HUES48 (cell line): ENCODE measurements around the gene LMCD1.

Experiments used
- H3K27ac ChIP-seq: one replicate; pipeline ENCODE4 v1.7.0; 2013; ENCODE audit warnings: low read depth, low read length, inconsistent platforms
- H3K27me3 ChIP-seq: 2 replicates; pipeline ENCODE4 v1.6.1; 2013; ENCODE audit warnings: mild to moderate bottlenecking, low read length; ENCODE audit not compliant: control insufficient read depth, insufficient read depth
- H3K36me3 ChIP-seq: 2 replicates; pipeline ENCODE4 v1.6.1; 2013; ENCODE audit warnings: low read length; ENCODE audit not compliant: control insufficient read depth, insufficient read depth
- H3K4me1 ChIP-seq: 2 replicates; pipeline ENCODE4 v1.6.1; 2013; ENCODE audit warnings: mild to moderate bottlenecking, low read length; ENCODE audit not compliant: control insufficient read depth, insufficient read depth
- H3K4me3 ChIP-seq: 2 replicates; pipeline ENCODE4 v1.5.1; 2013; ENCODE audit warnings: mild to moderate bottlenecking, low read depth, low read length
- H3K9ac ChIP-seq: 2 replicates; pipeline ENCODE4 v1.6.1; 2013; ENCODE audit warnings: mild to moderate bottlenecking, low read depth, low read length, moderate library complexity
- H3K9me3 ChIP-seq: 2 replicates; pipeline ENCODE4 v1.6.1; 2013; ENCODE audit warnings: low read length; ENCODE audit not compliant: control insufficient read depth, insufficient read depth

Gene LMCD1

DNA sequence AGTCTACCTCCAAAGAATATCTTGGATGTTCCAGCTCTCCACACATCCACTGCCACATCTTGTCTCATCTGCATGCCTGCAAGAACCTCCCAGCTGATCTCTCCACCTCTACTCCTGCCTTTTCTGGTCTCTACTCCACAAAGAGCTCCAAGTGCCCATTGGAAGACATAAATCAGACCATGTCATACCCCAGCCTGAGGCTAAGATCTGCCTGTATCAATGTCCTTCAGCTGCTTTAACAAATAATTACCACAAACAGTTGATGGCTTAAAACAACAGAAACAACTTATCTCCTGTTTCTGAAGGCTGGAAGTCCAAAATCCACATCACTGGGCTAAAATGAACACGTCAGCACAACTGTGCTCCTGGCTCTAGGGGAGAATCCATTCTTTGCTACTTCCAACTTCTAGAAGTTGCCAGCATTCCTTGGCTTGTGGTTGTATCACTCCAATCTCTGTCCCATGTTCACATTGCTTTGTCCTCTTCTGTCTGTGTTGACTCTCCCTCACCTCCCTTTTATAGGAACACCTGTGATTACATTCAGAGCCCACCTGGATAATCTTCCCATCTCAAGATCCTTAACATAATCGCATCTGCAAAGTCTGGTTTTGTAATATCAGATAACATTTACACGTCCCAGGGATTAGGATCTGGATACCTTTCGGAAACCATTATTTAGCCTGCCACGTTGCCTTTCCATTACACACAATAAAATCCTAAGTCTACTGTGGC is 17.0 kb upstream of the LMCD1 start:
- H3K27ac ChIP-seq: no peak overlapping the region
- H3K27me3 ChIP-seq: no peaks in the 10 kb centered on the region
- H3K9me3 ChIP-seq: peaks cover 3% of the 10 kb centered on the region; the same call in 1 of the 2 replicates
- no peak overlapping the region for H3K4me3 ChIP-seq
- no peaks in the 10 kb centered on the region for H3K4me1 ChIP-seq
- no peak overlapping the region for H3K9ac ChIP-seq
- H3K36me3 ChIP-seq: no peaks in the 10 kb centered on the region

DNA sequence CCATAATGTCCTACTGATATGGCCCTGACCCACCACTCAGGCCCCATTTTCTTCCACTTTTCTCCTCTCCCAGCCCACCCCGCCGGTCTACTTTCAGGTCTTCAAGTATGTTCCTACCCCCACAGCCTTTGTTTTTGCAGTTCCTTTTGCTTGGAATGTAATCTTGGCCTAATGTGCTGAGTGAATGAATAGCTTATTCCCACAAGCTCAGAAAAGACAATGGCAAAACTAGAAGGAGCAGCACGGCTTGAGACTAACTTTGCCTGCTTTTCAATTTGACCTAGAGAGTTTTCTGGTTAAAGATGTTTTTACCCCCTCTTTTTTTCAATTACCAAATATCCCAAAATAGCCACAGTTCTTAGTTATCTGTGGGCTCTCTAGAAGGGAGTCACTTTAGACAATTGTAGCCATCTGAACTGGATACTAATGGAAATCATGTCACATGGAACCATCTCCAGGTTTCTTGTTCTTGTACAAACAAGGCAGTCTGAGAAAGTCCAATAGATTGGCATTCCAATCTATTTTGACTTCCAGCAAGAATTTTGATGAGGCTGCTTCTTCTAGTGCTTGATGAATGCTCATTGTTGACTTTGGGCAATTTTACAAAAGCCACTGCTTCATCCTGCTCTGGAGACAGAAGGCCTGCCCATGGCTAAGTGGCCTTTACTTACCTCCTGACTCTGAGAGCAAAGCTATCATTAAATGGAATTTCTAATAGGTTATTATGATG is 16.3 kb upstream of the LMCD1 start:
- H3K4me1 ChIP-seq: 0 out of 2 replicates have a peak, but pooled peaks cover 3% of the 10 kb centered on the region
- H3K9me3 ChIP-seq: peaks cover 3% of the 10 kb centered on the region; the same call in 1 of the 2 replicates
- H3K27me3 ChIP-seq: no peaks in the 10 kb centered on the region
- H3K4me3 ChIP-seq: no peak overlapping the region
- no peak overlapping the region for H3K9ac ChIP-seq
- no peaks in the 10 kb centered on the region for H3K36me3 ChIP-seq
- H3K27ac ChIP-seq: no peak overlapping the region

DNA sequence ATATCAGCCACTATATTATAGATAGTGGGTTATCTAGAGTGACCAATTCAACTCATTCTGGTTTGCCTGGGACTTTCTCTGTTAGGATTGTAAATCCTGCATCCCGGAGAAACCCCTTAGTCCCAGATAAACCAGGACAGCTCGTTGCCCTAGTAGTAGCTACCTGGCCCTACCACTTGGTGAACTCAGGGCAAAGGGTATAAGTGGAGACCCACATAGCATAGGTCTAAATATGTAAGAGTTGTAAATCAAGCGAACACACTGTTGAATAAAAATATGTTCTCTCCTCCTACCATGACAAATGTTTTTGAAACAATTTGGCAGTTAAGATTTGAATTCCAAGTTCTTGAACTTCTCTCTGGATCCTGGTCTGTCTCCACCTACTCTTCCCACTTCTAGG is 15.7 kb upstream of the LMCD1 start:
- Histone ChIP-seq H3K27me3 (no peaks in the 10 kb centered on the region), H3K9me3 (peaks cover 3% of the 10 kb centered on the region; the same call in 1 of the 2 replicates), H3K9ac (no peak overlapping the region), H3K4me1 (0 out of 2 replicates have a peak, but pooled peaks cover 3% of the 10 kb centered on the region), H3K27ac (no peak overlapping the region), H3K4me3 (no peak overlapping the region), H3K36me3 (no peaks in the 10 kb centered on the region)

DNA sequence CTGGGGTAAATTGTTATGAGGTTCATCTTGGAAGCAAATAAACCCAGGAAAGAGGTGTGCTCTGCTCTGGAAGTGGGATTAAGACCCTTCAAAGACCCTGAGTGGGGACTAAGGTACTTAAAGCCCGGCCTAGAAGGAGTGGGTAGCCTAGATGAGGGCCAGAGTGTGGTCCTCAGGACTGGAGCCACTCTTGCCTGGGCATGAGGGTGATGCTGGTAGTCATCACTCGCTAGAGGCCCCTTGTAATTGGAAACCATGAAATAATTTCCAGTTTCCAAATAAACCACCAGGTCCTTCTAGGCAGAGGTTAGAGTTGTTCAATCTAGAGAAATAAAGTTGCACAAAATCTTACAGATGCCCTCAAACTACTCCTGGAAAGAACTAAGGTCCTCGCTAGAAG is 15.2 kb upstream of the LMCD1 start:
- peaks cover 3% of the 10 kb centered on the region; the same call in 1 of the 2 replicates for H3K9me3 ChIP-seq
- H3K9ac ChIP-seq: no peak overlapping the region
- no peak overlapping the region for H3K27ac ChIP-seq
- H3K27me3 ChIP-seq: no peaks in the 10 kb centered on the region
- 0 out of 2 replicates have a peak, but pooled peaks cover 3% of the 10 kb centered on the region for H3K4me1 ChIP-seq
- H3K4me3 ChIP-seq: no peak overlapping the region
- H3K36me3 ChIP-seq: no peaks in the 10 kb centered on the region

DNA sequence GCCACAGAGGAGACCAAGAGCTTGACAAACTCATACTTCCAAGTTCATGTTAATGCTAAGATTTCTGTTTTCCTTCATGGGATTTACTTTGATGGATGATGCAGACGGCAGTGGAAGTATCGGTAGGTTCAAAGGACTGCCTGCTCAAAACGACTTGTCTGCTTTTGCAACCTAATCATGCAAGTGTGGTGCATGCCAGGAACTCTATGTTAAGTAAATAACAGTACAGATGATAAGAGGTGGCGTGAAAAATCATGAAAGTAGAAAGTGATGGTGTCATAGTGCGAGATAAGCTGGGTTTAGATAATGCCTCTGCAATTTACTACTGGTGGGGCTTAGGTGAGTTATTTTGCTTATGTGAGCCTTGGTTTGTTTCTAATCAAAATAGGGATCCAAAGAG is 14.7 kb upstream of the LMCD1 start:
- Histone ChIP-seq H3K4me3 (no peak overlapping the region), H3K27ac (no peak overlapping the region), H3K4me1 (0 out of 2 replicates have a peak, but pooled peaks cover 3% of the 10 kb centered on the region), H3K9ac (no peak overlapping the region), H3K36me3 (no peaks in the 10 kb centered on the region), H3K27me3 (no peaks in the 10 kb centered on the region), H3K9me3 (peaks cover 3% of the 10 kb centered on the region; the same call in 1 of the 2 replicates)

DNA sequence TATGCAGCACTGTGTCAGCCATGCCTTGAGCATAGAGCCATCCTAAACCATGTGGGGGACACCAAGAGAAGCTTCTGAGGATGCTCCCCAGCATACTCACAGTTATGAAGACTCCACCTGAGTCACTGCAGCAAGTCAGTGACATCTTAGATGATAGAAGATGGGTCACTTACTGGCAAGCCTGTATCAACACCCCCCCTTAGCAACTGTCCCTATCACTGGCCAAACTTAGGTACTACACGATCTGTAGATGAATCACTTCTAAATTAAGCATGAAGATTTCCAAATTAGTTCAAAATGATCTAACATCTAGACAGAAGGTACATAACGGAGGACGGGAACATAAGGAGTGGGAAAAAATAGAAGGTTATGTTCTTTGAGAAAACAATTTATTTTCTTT is 13.2 kb upstream of the LMCD1 start:
- no peak overlapping the region for H3K27ac ChIP-seq
- peaks cover 6% of the 10 kb centered on the region; the same call in 1 of the 2 replicates for H3K4me1 ChIP-seq
- H3K9me3 ChIP-seq: peaks cover 3% of the 10 kb centered on the region; the same call in 1 of the 2 replicates
- no peak overlapping the region for H3K9ac ChIP-seq
- H3K36me3 ChIP-seq: no peaks in the 10 kb centered on the region
- H3K4me3 ChIP-seq: no peak overlapping the region
- H3K27me3 ChIP-seq: no peaks in the 10 kb centered on the region

DNA sequence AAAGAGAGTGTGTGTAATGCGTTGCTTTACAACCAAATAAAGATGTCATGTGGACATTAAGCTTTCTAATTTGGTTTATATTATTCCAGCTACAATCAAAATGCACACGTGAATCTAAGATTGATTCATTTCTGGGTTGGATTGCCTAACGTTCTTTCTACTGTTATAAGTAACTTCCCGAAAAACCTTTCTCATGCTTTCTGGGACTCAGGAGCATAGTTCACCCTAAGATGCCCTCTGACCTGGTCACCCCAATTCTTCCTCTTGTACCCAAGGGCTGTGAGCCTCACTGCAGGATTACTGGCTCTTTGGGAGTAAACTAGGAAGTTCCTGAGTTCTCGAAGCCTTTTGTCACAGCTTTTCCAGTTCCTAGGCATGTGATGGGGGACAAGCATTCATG is 12.7 kb upstream of the LMCD1 start:
- Histone ChIP-seq H3K27ac (no peak overlapping the region), H3K27me3 (no peaks in the 10 kb centered on the region), H3K4me1 (peaks cover 11% of the 10 kb centered on the region), H3K9ac (no peak overlapping the region), H3K36me3 (no peaks in the 10 kb centered on the region), H3K9me3 (peaks cover 3% of the 10 kb centered on the region; the same call in 1 of the 2 replicates), H3K4me3 (no peak overlapping the region)

DNA sequence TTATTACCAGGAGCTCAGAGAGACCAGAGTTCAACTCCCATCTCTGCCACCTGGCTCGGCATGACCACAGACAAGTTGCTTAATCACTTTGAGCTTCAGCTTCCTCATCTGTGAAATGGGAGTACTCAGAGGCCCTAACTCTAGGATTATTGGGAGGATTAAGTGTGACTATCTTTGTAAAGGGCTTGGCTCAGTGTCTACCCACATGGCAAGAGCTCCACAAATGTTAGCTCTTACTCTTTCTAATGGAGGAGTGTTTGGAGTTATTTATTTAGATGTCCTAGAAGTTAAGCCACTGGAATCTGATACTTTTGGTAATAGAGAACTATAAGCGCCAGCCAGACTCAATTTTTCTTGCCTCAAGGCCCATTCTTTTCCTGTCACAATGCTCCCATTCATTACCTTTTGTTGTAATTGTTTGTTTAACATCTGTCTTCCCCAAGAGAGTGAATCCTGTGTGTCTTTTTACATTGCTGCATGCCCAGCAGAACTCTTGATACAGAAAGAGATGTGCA is 12.3 kb upstream of the LMCD1 start:
- H3K27ac ChIP-seq: no peak overlapping the region
- H3K36me3 ChIP-seq: no peaks in the 10 kb centered on the region
- peaks cover 15% of the 10 kb centered on the region for H3K4me1 ChIP-seq
- H3K9me3 ChIP-seq: peaks cover 3% of the 10 kb centered on the region; the same call in 1 of the 2 replicates
- no peak overlapping the region for H3K9ac ChIP-seq
- no peak overlapping the region for H3K4me3 ChIP-seq
- H3K27me3 ChIP-seq: no peaks in the 10 kb centered on the region

DNA sequence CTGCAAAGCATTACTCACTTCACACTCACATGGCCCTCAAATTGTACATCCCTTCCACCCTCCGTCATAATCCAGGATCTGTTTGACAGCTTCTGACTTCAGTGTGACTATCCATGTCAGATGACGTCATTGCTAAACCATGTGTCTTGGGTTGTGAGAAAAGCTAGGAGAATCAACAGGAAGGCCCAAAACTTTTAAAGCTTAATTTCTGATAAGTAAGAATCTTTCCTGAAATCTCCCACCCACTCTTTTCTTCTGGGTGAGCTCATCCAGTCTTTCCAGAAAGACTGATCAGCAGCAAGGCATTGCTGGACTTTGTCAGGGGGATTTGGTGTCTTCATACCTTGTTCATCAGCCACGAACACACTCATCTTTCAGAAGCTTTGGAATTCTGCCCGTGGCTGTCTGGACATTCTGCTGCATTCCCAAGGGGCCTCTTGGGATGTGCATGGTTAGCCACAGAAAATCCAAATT is 11.5 kb upstream of the LMCD1 start:
- no peak overlapping the region for H3K9ac ChIP-seq
- H3K9me3 ChIP-seq: no peaks in the 10 kb centered on the region
- no peaks in the 10 kb centered on the region for H3K36me3 ChIP-seq
- no peaks in the 10 kb centered on the region for H3K27me3 ChIP-seq
- H3K4me1 ChIP-seq: peaks cover 23% of the 10 kb centered on the region
- no peak overlapping the region for H3K4me3 ChIP-seq
- H3K27ac ChIP-seq: no peak overlapping the region

DNA sequence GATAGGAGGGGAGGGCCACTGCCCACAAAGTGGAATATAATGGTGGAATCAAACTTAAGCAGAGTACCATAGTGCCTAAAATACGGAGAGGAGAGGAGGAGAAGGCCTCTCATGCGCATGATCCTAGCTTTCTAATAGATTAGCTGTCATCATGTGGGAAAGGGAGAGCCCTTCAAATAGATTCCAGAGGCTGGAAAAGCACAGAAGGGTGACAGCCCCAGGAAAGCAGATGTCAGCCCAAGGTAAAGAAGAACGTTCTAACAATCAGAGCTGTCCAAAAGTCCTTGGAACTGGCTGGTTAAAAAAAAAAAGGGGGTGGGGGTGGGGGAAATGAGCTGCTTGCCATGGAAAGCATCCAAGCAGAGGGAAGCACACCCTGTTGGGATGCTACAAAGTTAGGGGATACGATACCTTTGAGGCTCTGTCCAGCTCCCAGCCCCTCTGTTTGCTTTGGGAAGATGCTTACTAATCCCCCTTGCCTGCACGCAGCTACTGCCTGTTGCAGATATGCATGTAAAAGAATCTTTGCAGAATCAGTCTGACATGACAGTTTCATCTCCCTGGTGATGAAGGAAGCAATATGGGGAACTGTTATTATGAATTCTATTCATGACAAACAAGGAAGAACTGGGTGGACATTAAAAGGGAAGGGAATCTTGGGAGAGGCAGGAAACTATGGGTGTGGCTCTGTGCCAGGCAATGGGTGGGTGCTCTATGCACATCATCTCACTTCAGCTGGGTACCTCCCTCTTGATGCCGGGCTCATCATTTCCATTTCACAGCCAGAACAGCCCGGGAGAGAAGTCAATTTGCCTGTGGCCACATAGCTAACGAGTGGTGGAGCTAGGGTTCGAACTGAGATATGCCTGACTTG is 10.1 kb upstream of the LMCD1 start:
- Histone ChIP-seq H3K27ac (no peak overlapping the region), H3K9ac (no peak overlapping the region), H3K4me3 (no peak overlapping the region), H3K9me3 (no peaks in the 10 kb centered on the region), H3K36me3 (no peaks in the 10 kb centered on the region), H3K27me3 (no peaks in the 10 kb centered on the region), H3K4me1 (peaks cover 23% of the 10 kb centered on the region)
